Calu3 (cell line): Measurements from ENCODE around the gene RNF151. TPM values are rescaled to one million over a fixed set of nuclear protein-coding genes. Genes with fewer than 3 reads are reported as not detected.
"Not testable (repeated sequence)": the region's sequence is repeated elsewhere in the genome, so short reads cannot be mapped to it uniquely, and the experiment has no call there.

Experiments used
- BruUV-seq: library from RNA; stranded (reverse); fragments of 400-500 nt; replicated peaks from 2 replicates; lab custom pipeline; 2021; lab: Mats Ljungman, UMichigan
- CTCF ChIA-PET: fragments of 300-600 bp; sonication (Branson Sonifier 250); formaldehyde crosslinking; loops from one replicate; lab custom pipeline; 2022; ENCODE audit warnings: antibody characterized with exemption; lab: Charles Lee
- DNase-seq: peaks from one replicate; pipeline ENCODE4 v3.0.0; 2022
- H3K27ac Mint-ChIP-seq: one replicate; pipeline ENCODE4 v1.8.0; 2022; ENCODE audit warnings: mixed read lengths; ENCODE audit not compliant: unreplicated experiment
- H3K27me3 Mint-ChIP-seq: one replicate; pipeline ENCODE4 v1.8.0; 2022; ENCODE audit warnings: mixed read lengths; ENCODE audit not compliant: unreplicated experiment
- H3K36me3 Mint-ChIP-seq: one replicate; pipeline ENCODE4 v1.8.0; 2022; ENCODE audit warnings: mild to moderate bottlenecking, moderate library complexity, mixed read lengths; ENCODE audit not compliant: insufficient read depth, unreplicated experiment
- H3K4me1 Mint-ChIP-seq: one replicate; pipeline ENCODE4 v1.8.0; 2022; ENCODE audit warnings: mild to moderate bottlenecking, low read depth, mixed read lengths; ENCODE audit not compliant: unreplicated experiment
- H3K4me3 Mint-ChIP-seq: one replicate; pipeline ENCODE4 v1.8.0; 2022; ENCODE audit warnings: mild to moderate bottlenecking, low read depth, moderate library complexity, mixed read lengths; ENCODE audit not compliant: unreplicated experiment
- H3K9me3 Mint-ChIP-seq: one replicate; pipeline ENCODE4 v1.8.0; 2022; ENCODE audit warnings: low read depth, mixed read lengths; ENCODE audit not compliant: unreplicated experiment
- CTCF ChIP-seq: fragments of 200-600 bp; IDR thresholded peaks from one replicate; pipeline ENCODE4 v1.8.0; 2022; ENCODE audit warnings: antibody characterized with exemption; ENCODE audit not compliant: unreplicated experiment
- intact Hi-C: fragments of 100-400 bp; cut with micrococcal nuclease; formaldehyde crosslinking; loops from one replicate; pipeline ENCODE4 v1.10.0; 2022; ENCODE audit not compliant: unreplicated experiment
- total RNA-seq: library from RNA; stranded (reverse); gene quantifications from 2 replicates; pipeline ENCODE4 v1.2.3, GENCODE V29; 2022

RNF151 gene
- total RNA-seq, 1 experiment from 2014 or later: not detected

- peak within 1 kb of the TSS; percentile 89 for H3K4me3 Mint-ChIP-seq
- peak; percentile 93 for DNase-seq
- H3K9me3 Mint-ChIP-seq: no peaks in the 10 kb centered on the region
- peaks cover 35% of the 10 kb centered on the region for H3K4me1 Mint-ChIP-seq
- H3K27ac Mint-ChIP-seq: peak within 1 kb of the TSS; percentile 93
- TSS peak; percentile 97 for BruUV-seq
- H3K36me3 Mint-ChIP-seq: peaks cover 41% of the 10 kb centered on the region
- no peak for TF ChIP-seq CTCF
- CTCF ChIA-PET: no interaction called here
- intact Hi-C loops: no loop called here
- H3K27me3 Mint-ChIP-seq: no peaks in the 10 kb centered on the region
Observed at GRCh38 chr16:2009791-2010510, 43.3 kb downstream of the RNF151 start, which contains the start of gene ZNF598. TSS of gene ZNF598 (minus strand) at chr16:2009821.

- DNase-seq, H3K9me3 Mint-ChIP-seq, intact Hi-C loops, H3K4me3 Mint-ChIP-seq, BruUV-seq, H3K27me3 Mint-ChIP-seq, H3K27ac Mint-ChIP-seq: not testable (repeated sequence)
- Mint-ChIP-seq H3K4me1 (peaks cover 20% of the 10 kb centered on the region), H3K36me3 (peaks cover 33% of the 10 kb centered on the region)
- CTCF ChIA-PET: interaction anchor here (0.6 kb wide), 1 partner anchor 192 kb away, joined by 5 read pairs; no protein-coding TSS in a partner anchor
Observed at GRCh38 chr16:2011726-2012125, 45.1 kb downstream of the RNF151 start.

GRCh38 chr16:2013527-2013926, 46.9 kb downstream of the RNF151 start:
- no peaks in the 10 kb centered on the region for H3K9me3 Mint-ChIP-seq
- no peak for DNase-seq
- no TSS peak for BruUV-seq
- peaks cover 12% of the 10 kb centered on the region for H3K27me3 Mint-ChIP-seq
- H3K4me3 Mint-ChIP-seq: no peak overlapping the region
- peaks cover 3% of the 10 kb centered on the region for H3K4me1 Mint-ChIP-seq
- CTCF ChIA-PET: interaction anchor here (0.6 kb wide), 2 partner anchors 301 to 509 kb away, joined by 5 to 7 read pairs; no protein-coding TSS in a partner anchor
- H3K27ac Mint-ChIP-seq: no peak overlapping the region
- intact Hi-C loops: no loop called here
- peaks cover 20% of the 10 kb centered on the region for H3K36me3 Mint-ChIP-seq
- TF ChIP-seq CTCF: no peak

- Mint-ChIP-seq H3K36me3 (peaks cover 2% of the 10 kb centered on the region), H3K9me3 (no peaks in the 10 kb centered on the region), H3K4me1 (peaks cover 2% of the 10 kb centered on the region), H3K4me3 (no peak overlapping the region), H3K27me3 (peaks cover 30% of the 10 kb centered on the region), H3K27ac (no peak overlapping the region)
- CTCF ChIA-PET: interaction anchor here (2.1 kb wide), 1 partner anchor 11 kb away, joined by 9 read pairs; no protein-coding TSS in a partner anchor
- DNase-seq: peak; percentile 53
- no TSS peak for BruUV-seq
- no peak for TF ChIP-seq CTCF
- intact Hi-C loops: no loop called here
Observed at GRCh38 chr16:2015117-2015946, 48.7 kb downstream of the RNF151 start.
